Gastrocnemius medialis (tissue), 4 donors: Measurements from ENCODE around the gene HOXB6.

Source experiments
- POLR2A ChIP-seq, 2 donors: fragments of 450-650 bp; IDR thresholded peaks; one replicate each; pipeline ENCODE4 v1.6.1; 2017; ENCODE audit warnings: antibody characterized with exemption in 2 of 2, mild to moderate bottlenecking in 2 of 2, moderate library complexity in 2 of 2
- TF ChIP-seq, protein P1 (sequence below), 5 experiments: fragments of 450-650 bp in 3 of 5; fragments of 200-600 bp in 2 of 5; sonication (generic) in 2 of 5; IDR thresholded peaks in 4 of 5; conservative IDR thresholded peaks in 1 of 5; 1 replicate in 4 of 5; 2 replicates in 1 of 5; pipeline ENCODE4 v1.5.1; 2016 to 2019; ENCODE audit warnings: antibody characterized with exemption in 5 of 5, mild to moderate bottlenecking in 3 of 5, moderate library complexity in 3 of 5

DNA sequence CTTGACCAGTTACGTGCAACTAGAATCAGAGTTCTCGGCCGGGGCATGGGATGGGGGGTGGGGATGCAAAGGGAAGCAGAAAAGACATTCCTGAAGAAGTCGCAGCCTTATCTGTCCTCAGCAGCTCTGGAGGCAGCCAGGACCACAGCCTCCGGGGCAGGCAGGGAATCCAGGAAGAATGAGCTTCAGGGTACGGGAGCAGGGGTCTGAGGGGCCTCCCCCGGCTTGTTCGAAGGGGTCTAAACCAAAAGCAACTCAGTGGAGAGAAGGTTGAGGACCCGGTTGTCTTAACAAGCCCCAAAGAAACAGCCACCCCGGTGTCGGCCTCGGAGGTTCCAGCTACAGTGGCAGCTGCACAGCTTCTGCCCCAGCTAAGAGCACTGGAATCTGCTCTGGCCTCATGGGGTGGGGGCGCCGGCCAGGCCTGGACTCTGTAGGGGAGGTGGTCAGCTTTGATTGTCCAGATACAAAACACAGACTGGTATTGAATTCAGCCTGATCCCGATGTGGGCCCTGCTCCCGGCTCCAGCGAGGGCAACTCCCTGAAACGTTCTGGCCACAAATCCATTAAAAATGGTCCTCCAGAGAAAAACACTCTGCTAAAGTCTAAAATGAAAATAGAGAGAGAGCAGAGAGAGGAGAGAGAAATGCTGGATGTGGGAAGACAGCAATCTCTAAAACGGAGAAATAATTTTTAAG, 34.3 kb downstream of the HOXB6 start:
- TF ChIP-seq POLR2A (IDR thresholded peaks at IDR 0.05): no peak
- TF ChIP-seq, protein P1, sequence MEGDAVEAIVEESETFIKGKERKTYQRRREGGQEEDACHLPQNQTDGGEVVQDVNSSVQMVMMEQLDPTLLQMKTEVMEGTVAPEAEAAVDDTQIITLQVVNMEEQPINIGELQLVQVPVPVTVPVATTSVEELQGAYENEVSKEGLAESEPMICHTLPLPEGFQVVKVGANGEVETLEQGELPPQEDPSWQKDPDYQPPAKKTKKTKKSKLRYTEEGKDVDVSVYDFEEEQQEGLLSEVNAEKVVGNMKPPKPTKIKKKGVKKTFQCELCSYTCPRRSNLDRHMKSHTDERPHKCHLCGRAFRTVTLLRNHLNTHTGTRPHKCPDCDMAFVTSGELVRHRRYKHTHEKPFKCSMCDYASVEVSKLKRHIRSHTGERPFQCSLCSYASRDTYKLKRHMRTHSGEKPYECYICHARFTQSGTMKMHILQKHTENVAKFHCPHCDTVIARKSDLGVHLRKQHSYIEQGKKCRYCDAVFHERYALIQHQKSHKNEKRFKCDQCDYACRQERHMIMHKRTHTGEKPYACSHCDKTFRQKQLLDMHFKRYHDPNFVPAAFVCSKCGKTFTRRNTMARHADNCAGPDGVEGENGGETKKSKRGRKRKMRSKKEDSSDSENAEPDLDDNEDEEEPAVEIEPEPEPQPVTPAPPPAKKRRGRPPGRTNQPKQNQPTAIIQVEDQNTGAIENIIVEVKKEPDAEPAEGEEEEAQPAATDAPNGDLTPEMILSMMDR (IDR thresholded peaks at IDR 0.05 in 4 of 5, conservative IDR thresholded peaks at IDR 0.05 in 1 of 5): no peak
